GM12891 (cell line): Measurements from ENCODE around the gene CACNG6.

Experiments
- POLR2A ChIP-seq: IDR thresholded peaks from 2 replicates; pipeline ENCODE4 v1.6.1; 2011; ENCODE audit warnings: low read depth, low read length, control low read depth
- POLR2AphosphoS5 ChIP-seq: IDR thresholded peaks from 2 replicates; pipeline ENCODE4 v1.6.1; 2011; ENCODE audit warnings: low read depth, low read length, control low read depth
- TAF1 ChIP-seq: IDR thresholded peaks from 2 replicates; pipeline ENCODE4 v1.6.1; 2011; ENCODE audit warnings: low read depth, low read length, control low read depth

- TF ChIP-seq POLR2A: no peak
- no peak for TF ChIP-seq POLR2AphosphoS5
- TF ChIP-seq TAF1: no peak
Measured at GRCh38 chr19:53978975-53979801, 12.2 kb upstream of the CACNG6 start.
